GM13977 (cell line): ENCODE measurements around the gene PHF23.
A peak's percentile ranks its signal among the peaks of the same experiment; 100 is the strongest.

ENCODE experiments used
- DNase-seq: peaks from one replicate; pipeline ENCODE4 v3.0.0; 2012; ENCODE audit warnings: low spot score
- in situ Hi-C: fragments of 300-500 bp; cut with MboI; formaldehyde crosslinking; loops from one replicate; pipeline ENCODE4 v1.12.0; 2022; ENCODE audit warnings: low sequenced_read_pairs, low pct_unique_long_range_greater_than_20kb, mixed read lengths, inconsistent platforms; ENCODE audit not compliant: unreplicated experiment
- TF ChIP-seq, protein P1 (sequence below): IDR thresholded peaks from 2 replicates; pipeline ENCODE4 v1.5.1; 2012; ENCODE audit warnings: mild to moderate bottlenecking, control low read depth; ENCODE audit not compliant: insufficient read depth; ENCODE audit errors: extremely low read depth, missing control alignments

The PHF23 gene

GRCh38 chr17:7204828-7205461 is 34.3 kb downstream of the PHF23 start:
- peak; percentile 99 for DNase-seq
- in situ Hi-C loops, result no loop called here
- TF ChIP-seq, protein P1, sequence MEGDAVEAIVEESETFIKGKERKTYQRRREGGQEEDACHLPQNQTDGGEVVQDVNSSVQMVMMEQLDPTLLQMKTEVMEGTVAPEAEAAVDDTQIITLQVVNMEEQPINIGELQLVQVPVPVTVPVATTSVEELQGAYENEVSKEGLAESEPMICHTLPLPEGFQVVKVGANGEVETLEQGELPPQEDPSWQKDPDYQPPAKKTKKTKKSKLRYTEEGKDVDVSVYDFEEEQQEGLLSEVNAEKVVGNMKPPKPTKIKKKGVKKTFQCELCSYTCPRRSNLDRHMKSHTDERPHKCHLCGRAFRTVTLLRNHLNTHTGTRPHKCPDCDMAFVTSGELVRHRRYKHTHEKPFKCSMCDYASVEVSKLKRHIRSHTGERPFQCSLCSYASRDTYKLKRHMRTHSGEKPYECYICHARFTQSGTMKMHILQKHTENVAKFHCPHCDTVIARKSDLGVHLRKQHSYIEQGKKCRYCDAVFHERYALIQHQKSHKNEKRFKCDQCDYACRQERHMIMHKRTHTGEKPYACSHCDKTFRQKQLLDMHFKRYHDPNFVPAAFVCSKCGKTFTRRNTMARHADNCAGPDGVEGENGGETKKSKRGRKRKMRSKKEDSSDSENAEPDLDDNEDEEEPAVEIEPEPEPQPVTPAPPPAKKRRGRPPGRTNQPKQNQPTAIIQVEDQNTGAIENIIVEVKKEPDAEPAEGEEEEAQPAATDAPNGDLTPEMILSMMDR, result no peak

DNA sequence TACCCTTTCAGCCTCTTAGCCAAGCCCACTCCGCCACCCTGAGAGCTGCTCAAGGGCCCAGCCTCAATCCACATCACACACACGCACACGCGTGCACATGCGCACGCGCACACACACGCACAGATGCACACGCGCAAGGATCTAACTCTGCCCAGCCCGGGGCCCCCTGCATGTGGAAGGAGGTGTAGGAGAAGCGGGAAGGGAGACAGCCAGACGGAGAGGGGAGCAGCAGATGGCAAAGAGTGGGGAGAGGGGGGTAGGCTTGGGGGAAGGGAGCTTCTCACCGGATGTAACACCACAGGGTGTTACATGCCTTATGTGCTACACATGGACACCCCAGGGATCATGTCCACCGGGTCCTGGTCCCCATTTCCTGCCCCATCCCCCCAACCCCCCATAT is 34.9 kb downstream of the PHF23 start:
- in situ Hi-C loops, result no loop called here
- TF ChIP-seq, protein P1, result no peak
- DNase-seq, result no peak

DNA sequence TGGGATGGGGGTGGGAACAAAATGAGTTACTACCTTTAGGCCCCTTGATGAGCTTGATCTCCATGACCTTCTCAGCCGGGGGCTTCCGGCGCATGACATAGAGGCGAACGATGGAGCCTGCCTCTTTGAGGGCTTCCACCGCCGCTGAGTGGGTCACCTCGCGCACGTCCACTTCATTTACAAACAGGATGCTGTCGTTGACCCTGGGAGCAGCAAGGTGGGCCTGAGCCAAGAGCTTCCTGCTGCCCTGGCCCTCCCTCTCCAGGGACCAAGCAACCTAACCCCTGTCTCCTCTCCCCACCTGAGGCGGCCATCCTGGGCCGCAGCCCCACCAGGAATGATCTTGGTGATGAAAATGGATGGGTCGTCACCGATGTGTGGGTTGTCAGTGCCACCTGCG is 35.9 kb downstream of the PHF23 start:
- in situ Hi-C loops, result no loop called here

GRCh38 chr17:7196651-7197401 is 42.4 kb downstream of the PHF23 start:
- in situ Hi-C loops, result no loop called here
- DNase-seq, result no peak
- TF ChIP-seq, protein P1, result no peak

More for the DNA sequence above, 35.9 kb downstream of the PHF23 start:
- no peak for DNase-seq
- TF ChIP-seq, protein P1, result no peak

- DNase-seq, result no peak
- in situ Hi-C loops, result no loop called here
- TF ChIP-seq, protein P1, result no peak
Measured at GRCh38 chr17:7195971-7196370, 43.3 kb downstream of the PHF23 start.

- TF ChIP-seq, protein P1, result no peak
- in situ Hi-C loops, result no loop called here
- DNase-seq, result no peak
Measured at GRCh38 chr17:7192271-7192937, 46.9 kb downstream of the PHF23 start.
